ENCODE results near the gene KLHL30. TPM values are rescaled to one million over a fixed set of nuclear protein-coding genes. Genes with fewer than 3 reads are reported as not detected.

The KLHL30 gene
- total RNA-seq, 1 experiment from 2014 or later, result not detected

DNA sequence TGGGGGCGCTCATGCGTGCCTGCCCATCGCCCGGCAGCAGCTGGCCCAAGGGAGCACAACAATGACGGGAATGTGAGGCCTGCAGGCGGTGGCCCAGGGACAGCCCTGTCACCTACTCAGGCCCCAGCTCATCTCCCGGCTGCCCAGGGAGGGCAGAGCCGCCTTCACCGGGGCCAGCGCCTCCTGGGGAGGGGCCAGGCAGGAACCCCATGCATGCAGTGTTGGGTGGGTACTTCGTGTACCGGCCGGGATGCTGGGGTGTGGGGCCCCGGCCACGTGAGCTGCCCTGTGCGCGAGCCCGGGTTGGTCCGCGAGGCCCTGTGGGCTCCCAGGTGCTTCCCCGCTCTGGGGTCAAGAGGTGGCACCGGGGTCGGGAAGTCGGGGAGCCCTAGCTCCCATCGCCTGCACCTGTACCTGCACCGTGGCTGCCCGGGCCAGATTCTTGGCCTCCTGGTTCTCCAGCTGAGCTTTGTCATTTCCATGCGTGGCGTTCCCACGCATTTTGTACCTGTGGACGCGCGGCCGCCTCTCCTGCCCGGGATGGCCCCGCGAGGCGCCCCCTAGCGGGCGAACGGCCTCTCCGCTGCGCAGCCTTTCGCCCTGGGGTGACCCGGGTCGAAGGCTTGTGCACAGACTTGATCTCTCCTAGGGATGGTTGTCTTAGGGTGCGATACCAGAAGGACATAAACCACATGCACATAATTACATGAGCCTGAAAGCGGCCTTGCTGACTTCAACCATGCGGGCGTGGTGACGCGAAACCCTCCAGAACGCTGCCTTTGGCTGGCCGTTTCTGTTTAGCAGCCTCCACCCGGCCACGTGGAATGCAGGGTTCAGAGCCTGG lies 950 bp downstream of the KLHL30 start:
- in situ Hi-C loops (cut with HindIII; ENCODE audit: low pct_unique_long_range_greater_than_20kb, low sequenced_read_pairs), result no loop called here
- DNase-seq (ENCODE audit: low read depth, low spot score), result no peak

GRCh38 chr2:238140040-238140439 lies 1.6 kb downstream of the KLHL30 start:
- in situ Hi-C loops (cut with HindIII; ENCODE audit: low pct_unique_long_range_greater_than_20kb, low sequenced_read_pairs), result no loop called here
- DNase-seq (ENCODE audit: low read depth, low spot score), result no peak

DNA sequence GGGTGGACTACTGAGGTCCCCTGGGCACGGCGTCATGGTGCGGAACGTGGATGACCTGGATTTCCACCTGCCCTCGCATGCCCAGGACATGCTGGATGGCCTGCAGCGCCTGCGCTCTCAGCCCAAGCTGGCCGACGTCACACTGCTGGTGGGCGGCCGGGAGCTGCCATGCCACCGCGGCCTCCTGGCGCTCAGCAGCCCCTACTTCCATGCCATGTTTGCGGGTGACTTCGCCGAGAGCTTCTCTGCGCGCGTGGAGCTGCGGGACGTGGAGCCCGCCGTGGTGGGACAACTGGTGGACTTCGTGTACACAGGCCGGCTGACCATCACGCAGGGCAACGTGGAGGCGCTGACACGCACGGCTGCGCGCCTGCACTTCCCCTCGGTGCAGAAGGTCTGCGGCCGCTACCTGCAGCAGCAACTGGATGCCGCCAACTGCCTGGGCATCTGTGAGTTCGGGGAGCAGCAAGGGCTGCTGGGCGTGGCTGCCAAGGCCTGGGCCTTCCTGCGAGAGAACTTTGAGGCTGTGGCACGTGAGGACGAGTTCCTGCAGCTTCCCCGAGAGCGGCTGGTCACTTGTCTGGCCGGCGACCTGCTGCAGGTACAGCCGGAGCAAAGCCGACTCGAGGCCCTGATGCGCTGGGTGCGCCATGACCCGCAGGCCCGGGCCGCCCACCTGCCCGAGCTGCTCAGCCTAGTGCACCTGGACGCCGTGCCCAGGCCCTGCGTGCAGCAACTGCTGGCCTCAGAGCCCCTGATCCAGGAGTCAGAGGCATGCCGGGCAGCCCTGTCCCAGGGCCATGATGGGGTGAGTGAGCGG lies 2.5 kb downstream of the KLHL30 start:
- DNase-seq (ENCODE audit: low read depth, low spot score), result no peak
- in situ Hi-C loops (cut with HindIII; ENCODE audit: low pct_unique_long_range_greater_than_20kb, low sequenced_read_pairs), result no loop called here

DNA sequence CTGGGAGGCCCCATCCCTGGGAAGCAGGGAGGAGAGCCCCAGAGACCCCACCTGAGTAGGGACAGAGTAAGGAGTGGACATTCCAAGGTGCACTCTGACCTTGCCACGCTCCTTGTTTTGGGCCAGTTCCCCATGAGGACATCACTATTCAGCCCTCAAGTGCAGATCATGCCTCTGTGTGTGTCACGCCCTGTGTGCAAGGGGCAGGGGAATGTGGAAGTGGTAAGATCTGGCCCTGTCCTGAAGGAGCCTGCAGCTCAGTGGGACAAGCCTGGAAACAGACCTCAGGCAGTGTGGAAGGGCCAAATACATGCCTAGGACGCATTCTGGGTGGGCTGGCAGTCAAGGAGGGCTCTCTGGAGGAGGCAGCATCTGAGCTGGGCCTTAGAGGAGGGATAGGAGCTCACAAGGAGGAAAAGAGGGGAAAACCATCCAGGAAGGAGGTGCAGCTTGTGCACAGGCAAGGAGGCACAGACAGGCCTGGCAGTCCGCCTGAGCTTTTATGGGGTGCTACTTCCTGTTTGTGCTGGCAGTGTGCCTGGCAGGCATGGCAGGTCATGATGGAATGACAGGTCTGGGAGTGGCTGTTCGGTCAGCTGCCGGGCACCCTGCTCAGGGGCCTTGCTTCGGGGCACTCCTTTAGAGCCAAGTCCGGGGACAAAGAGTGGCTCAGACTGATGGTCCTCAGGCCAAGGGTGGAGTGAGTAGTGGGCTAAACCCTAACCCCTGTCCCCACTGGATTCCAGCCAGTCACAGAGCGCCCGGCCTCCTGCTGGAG lies 3.3 kb downstream of the KLHL30 start:
- in situ Hi-C loops (cut with HindIII; ENCODE audit: low pct_unique_long_range_greater_than_20kb, low sequenced_read_pairs), result no loop called here
- no peak for DNase-seq (ENCODE audit: low read depth, low spot score)

DNA sequence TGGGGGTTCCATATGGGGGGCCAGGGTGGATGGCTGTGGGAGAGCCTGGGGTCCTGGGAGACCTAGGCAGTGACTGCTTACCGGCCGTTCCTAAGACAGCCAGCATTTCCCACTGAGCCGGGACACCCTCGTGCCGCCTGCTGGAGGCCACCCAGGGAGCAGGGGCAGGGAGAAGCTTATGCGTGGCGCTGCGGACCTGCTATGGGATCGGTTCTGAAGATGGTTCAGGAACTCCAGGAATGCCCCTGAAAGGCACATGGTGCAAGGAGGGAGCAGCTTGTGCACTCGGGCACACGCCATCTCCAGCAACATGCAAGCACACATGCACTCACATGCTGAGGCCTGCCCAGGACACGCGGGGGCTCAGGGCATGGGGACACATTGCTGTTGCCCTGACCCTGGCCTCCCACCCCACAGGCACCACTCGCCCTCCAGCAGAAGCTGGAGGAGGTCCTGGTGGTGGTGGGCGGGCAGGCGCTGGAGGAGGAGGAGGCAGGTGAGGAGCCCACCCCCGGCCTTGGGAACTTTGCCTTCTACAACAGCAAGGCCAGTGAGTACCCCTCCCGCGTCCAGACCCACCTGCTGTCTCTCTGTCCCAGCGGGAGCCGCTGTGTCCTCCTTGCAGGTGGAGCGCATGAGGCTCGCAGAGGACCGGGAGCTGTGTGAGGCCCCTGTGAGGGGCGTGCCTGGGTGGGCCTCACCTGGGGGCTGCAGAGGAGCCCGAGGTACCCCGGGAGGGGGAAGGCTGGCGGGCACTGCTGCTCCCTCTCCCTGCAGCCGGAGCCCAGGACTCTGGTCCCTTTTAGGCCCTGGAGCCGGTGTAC lies 4.1 kb downstream of the KLHL30 start:
- no peak for DNase-seq (ENCODE audit: low read depth, low spot score)

GRCh38 chr2:238143239-238143951 lies 4.9 kb downstream of the KLHL30 start:
- in situ Hi-C loops (cut with HindIII; ENCODE audit: low pct_unique_long_range_greater_than_20kb, low sequenced_read_pairs), result no loop called here
- DNase-seq (ENCODE audit: low read depth, low spot score), result no peak

More for the DNA sequence above, 4.1 kb downstream of the KLHL30 start:
- in situ Hi-C loops (cut with HindIII; ENCODE audit: low pct_unique_long_range_greater_than_20kb, low sequenced_read_pairs), result no loop called here

DNA sequence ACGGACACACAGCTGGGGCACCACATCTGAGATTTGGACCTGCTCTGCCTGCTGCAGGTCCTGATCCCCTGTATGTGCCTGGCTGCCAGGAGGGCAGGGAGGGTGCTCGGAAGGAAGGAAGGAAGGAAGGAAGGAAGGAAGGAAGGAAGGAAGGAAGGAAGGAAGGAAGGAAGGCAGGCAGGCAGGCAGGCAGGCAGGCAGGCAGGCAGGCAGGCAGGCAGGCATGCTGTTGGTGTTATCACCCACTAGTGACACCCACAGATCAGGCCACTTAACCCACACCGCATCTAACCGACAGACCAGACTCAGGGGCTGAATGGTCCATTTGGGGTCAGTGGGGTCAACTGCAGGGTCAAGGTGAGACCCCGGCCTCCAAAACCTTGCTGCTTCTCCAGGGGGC lies 5.8 kb downstream of the KLHL30 start:
- in situ Hi-C loops (cut with HindIII; ENCODE audit: low pct_unique_long_range_greater_than_20kb, low sequenced_read_pairs), result no loop called here
- no peak for DNase-seq (ENCODE audit: low read depth, low spot score)

- in situ Hi-C loops (cut with HindIII; ENCODE audit: low pct_unique_long_range_greater_than_20kb, low sequenced_read_pairs), result no loop called here
These were observed 6.6 kb downstream of the KLHL30 start for GRCh38 chr2:238145046-238145445.

DNA sequence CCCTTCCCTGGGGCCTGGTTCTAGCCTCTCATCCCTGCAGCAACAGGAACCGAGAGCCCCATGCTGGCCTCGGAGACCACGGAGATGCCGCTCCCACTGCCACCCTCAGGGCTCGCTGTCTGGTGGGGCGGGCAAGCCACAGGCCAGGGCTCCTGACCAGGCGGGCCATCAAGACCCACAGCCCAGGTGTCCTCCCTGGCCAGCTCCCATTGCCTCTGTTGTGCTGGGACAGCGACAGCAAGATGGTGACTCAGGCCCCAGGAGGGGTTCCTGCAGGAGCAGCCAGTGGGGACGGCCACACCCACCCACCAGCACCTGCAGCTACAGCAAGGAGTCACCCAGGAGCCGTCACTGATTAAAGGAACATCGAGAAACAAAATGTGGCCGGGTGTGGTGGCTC lies 7.4 kb downstream of the KLHL30 start:
- DNase-seq (ENCODE audit: low read depth, low spot score), result no peak
- in situ Hi-C loops (cut with HindIII; ENCODE audit: low pct_unique_long_range_greater_than_20kb, low sequenced_read_pairs), result no loop called here

More at GRCh38 chr2:238145046-238145445, 6.6 kb downstream of the KLHL30 start:
- no peak for DNase-seq (ENCODE audit: low read depth, low spot score)

GRCh38 chr2:238146884-238147544 lies 8.5 kb downstream of the KLHL30 start:
- in situ Hi-C loops (cut with HindIII; ENCODE audit: low pct_unique_long_range_greater_than_20kb, low sequenced_read_pairs), result no loop called here

DNA sequence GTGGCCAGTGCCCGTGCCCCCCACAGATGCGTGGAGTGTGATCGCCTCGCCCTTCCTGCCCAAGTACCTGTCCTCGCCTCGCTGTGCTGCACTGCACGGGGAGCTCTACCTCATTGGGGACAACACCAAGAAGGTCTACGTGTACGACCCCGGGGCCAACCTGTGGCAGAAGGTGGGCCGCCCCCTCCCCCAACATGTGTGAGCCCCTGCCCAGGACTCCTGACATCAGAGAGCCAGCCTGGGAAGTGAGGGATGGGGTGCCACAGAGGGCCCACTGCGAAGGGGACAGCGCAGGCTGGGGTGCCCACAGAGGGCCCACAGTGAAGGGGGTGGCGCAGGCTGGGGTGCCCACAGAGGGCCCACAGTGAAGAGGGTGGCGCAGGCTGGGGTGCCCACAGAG lies 10.5 kb downstream of the KLHL30 start:
- no peak for DNase-seq (ENCODE audit: low read depth, low spot score)
- in situ Hi-C loops (cut with HindIII; ENCODE audit: low pct_unique_long_range_greater_than_20kb, low sequenced_read_pairs), result no loop called here

More at GRCh38 chr2:238146884-238147544, 8.5 kb downstream of the KLHL30 start:
- DNase-seq (ENCODE audit: low read depth, low spot score), result no peak

DNA sequence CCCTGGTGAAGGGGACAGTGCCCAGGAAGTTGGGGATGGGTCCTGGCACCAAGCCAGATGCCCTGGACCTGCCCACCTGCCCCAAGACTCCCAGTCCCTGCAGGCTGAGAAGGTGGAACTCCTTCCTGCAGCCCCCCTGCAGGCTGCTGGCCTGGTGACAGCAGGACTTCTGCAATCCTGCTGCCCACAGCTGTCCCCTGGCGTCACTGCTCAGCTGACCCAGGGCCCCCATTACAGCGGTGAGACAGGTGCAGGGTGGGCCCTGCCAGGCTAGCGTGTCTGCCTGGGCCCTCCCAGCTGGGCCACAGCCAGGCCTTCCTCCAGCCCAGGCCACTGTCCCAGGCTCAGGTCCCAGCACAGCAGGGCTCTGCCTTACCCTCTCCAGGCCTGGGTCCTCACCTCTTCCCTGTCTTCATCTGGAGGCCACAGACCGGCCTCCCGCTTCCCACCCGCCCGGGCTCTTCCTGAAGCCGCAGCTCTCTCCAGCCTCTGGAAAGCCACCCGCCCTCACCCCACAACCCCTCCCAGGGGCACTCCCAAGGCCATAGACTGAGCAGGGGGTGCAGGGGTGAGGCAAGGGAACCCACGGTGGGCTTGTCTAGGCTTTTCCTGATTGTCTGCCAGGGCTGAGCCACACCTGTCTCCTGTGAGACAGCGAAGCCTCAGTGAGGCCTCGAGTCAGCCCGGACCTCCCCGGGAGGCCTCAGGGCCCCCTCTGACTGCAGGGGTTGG lies 11.5 kb downstream of the KLHL30 start:
- no peak for DNase-seq (ENCODE audit: low read depth, low spot score)

GRCh38 chr2:238150686-238151085 lies 12.2 kb downstream of the KLHL30 start:
- DNase-seq (ENCODE audit: low read depth, low spot score), result no peak
- in situ Hi-C loops (cut with HindIII; ENCODE audit: low pct_unique_long_range_greater_than_20kb, low sequenced_read_pairs), result no loop called here

More for the DNA sequence above, 11.5 kb downstream of the KLHL30 start:
- in situ Hi-C loops (cut with HindIII; ENCODE audit: low pct_unique_long_range_greater_than_20kb, low sequenced_read_pairs), result no loop called here

- no peak for DNase-seq (ENCODE audit: low read depth, low spot score)
- in situ Hi-C loops (cut with HindIII; ENCODE audit: low pct_unique_long_range_greater_than_20kb, low sequenced_read_pairs), result no loop called here
These were observed 12.7 kb downstream of the KLHL30 start for GRCh38 chr2:238151205-238151604.

DNA sequence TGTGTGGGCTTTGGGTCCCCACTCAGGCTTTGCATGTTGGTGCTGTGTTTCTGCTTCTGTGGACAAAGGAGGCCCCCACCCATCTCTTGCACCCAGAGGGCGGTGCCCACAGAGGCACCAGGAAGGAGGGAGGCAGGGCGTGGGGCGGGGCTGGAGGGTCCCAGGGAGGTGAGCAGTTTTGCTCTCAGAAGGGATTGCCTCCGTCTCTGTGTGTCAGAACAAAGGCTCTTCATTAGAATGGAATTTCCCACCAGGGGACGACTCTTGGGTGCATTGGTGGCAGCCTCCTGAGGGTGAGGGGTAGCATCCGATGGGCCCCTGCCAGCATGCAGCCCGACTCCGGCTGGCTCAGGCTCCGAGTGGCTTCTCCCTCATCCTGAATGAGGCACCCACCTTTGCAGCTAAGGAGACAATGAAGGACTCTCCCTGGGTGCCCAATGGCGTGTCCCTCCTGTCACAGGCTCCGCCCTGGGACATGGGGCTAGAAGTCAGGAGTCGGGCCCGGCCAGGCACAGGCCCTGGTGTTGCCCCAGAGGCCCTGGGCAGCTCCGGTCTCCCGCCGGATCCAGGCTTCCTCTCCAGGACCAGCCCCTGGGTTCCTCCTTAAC lies 13.3 kb downstream of the KLHL30 start:
- DNase-seq (ENCODE audit: low read depth, low spot score), result no peak
- in situ Hi-C loops (cut with HindIII; ENCODE audit: low pct_unique_long_range_greater_than_20kb, low sequenced_read_pairs), result no loop called here
